ENCODE results near the gene CD58. TPM values are rescaled to one million over a fixed set of nuclear protein-coding genes. Genes with fewer than 3 reads are reported as not detected.
A peak's percentile ranks its signal among the peaks of the same experiment; 100 is the strongest.

Gene CD58
- total and polyA plus RNA-seq, 4 donors: 5.1 to 30.2 (median 10.8) TPM

- no peaks in the 10 kb centered on the region for H3K36me3 ChIP-seq (ENCODE audit: control insufficient read depth in 4 of 4, insufficient read depth in 3 of 4, low read depth in 1 of 4, low read length in 3 of 4)
- TF ChIP-seq REST (IDR thresholded peaks at IDR 0.05): no peak
- TF ChIP-seq HNF4A (conservative IDR thresholded peaks at IDR 0.05): no peak
- no peaks in the 10 kb centered on the region for H3K9me3 ChIP-seq (ENCODE audit: control insufficient read depth in 4 of 4, low read length in 3 of 4)
- 96% methylated on average over 2 of the region's 2 CpGs for WGBS
- H3K4me3 ChIP-seq (ENCODE audit: low read depth in 1 of 3, low read length in 3 of 3): no peak overlapping the region
- H3K27me3 ChIP-seq (ENCODE audit: control insufficient read depth in 4 of 4, insufficient read depth in 4 of 4, low read length in 3 of 4): no peaks in the 10 kb centered on the region
- DNase-seq (ENCODE audit: low spot score): no peak
- peaks cover 3 to 12% (median 5%) of the 10 kb centered on the region in 4 donors for H3K4me1 ChIP-seq (ENCODE audit: control insufficient read depth in 4 of 4, insufficient read depth in 4 of 4, low read length in 3 of 4)
- H3K9ac ChIP-seq (ENCODE audit: low read depth in 1 of 2, low read length in 2 of 2): no peak overlapping the region
- no peak overlapping the region for H3K27ac ChIP-seq (ENCODE audit: low read depth in 1 of 2, low read length in 2 of 2)
Measured at GRCh38 chr1:116466810-116467557, 103.8 kb downstream of the CD58 start.

DNA sequence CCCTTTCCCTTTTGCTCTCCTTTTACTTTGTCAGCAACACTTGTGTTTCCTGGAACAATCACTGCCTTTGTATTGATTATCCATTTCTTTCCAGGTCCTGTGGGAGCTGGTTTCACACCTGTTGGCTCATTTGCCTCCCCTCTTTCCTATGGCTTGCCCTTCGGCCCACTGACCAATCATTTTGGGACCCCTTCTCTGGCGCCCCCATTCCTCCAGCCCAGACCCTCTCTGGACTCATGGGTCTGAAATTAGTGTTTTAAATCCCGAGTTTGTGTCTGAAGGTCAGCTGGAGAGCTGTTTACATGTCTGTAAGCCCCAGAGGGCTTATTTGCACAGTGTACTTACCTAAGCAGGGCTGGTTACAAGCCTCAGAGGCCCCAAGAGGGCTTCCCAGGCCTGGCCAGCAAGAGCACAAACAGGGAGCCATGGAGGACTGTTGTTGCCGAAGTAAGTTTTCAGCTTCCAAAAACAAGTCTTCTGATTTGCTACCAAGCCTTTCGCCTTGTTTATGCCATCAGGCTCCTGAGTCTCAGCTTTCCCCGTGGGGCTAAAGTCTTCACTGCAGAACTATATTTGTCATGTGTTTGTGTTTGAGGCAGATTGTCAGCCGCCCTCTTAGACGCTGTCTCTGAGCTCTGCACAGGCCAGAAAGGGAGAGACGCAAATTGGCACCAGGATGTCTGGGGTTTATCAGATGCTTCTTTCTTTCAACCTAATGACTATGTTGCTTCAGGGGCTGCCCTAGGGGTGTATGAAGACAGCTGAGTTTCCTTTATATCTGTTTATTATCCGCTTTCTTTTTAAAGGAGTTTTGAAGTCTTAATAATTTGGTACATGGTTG is 104.8 kb downstream of the CD58 start:
- Histone ChIP-seq H3K9ac (ENCODE audit: low read depth in 1 of 2, low read length in 2 of 2) (no peak overlapping the region), H3K36me3 (ENCODE audit: control insufficient read depth in 4 of 4, insufficient read depth in 3 of 4, low read depth in 1 of 4, low read length in 3 of 4) (no peaks in the 10 kb centered on the region), H3K4me1 (ENCODE audit: control insufficient read depth in 4 of 4, insufficient read depth in 4 of 4, low read length in 3 of 4) (peaks cover 3 to 14% (median 5%) of the 10 kb centered on the region in 4 donors), H3K27ac (ENCODE audit: low read depth in 1 of 2, low read length in 2 of 2) (no peak overlapping the region), H3K9me3 (ENCODE audit: control insufficient read depth in 4 of 4, low read length in 3 of 4) (no peaks in the 10 kb centered on the region), H3K4me3 (ENCODE audit: low read depth in 1 of 3, low read length in 3 of 3) (no peak overlapping the region), H3K27me3 (ENCODE audit: control insufficient read depth in 4 of 4, insufficient read depth in 4 of 4, low read length in 3 of 4) (no peaks in the 10 kb centered on the region)
- DNase-seq (ENCODE audit: low spot score): peak; percentile 50
- TF ChIP-seq SP1 (IDR thresholded peaks at IDR 0.05): peak; percentile 81
- TF ChIP-seq RAD21 (IDR thresholded peaks at IDR 0.05): peak in 1 of 2 donors; percentile 34
- TF ChIP-seq HNF4A (conservative IDR thresholded peaks at IDR 0.05): peak in 1 of 2 donors; percentile 64
- TF ChIP-seq HNF4G (IDR thresholded peaks at IDR 0.05): no peak
- peak; percentile 62 for TF ChIP-seq FOXA2 (IDR thresholded peaks at IDR 0.05)
- TF ChIP-seq, protein P1, sequence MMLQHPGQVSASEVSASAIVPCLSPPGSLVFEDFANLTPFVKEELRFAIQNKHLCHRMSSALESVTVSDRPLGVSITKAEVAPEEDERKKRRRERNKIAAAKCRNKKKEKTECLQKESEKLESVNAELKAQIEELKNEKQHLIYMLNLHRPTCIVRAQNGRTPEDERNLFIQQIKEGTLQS (IDR thresholded peaks at IDR 0.05): peak; percentile 30
- peak; percentile 39 for TF ChIP-seq TAF1 (conservative IDR thresholded peaks at IDR 0.05)
- TF ChIP-seq EGR1 (IDR thresholded peaks at IDR 0.05; ENCODE audit: low read depth in 2 of 2): no peak
- peak; percentile 57 for TF ChIP-seq FOXA1 (IDR thresholded peaks at IDR 0.05)
- 64% methylated on average over 10 of the region's 10 CpGs for WGBS

DNA sequence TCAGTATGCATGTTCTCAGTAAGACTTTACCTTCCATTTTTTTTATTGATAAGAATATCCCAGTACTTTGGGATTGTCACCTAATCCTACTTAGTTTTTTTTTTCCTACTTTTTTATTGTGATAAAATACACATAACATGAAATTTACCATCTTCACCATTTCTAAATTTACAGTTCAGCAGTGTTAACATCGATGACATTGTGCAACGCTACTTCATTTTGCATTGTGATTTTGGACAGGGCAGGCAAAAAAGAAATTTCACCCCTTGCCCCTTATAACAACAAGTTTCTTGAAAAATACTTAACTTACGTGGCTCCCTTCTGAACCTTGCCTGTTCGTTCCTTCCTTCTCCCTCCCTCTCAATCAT is 105.4 kb downstream of the CD58 start:
- Histone ChIP-seq H3K4me3 (ENCODE audit: low read depth in 1 of 3, low read length in 3 of 3) (no peak overlapping the region), H3K4me1 (ENCODE audit: control insufficient read depth in 4 of 4, insufficient read depth in 4 of 4, low read length in 3 of 4) (peaks cover 3 to 17% (median 8%) of the 10 kb centered on the region in 4 donors), H3K36me3 (ENCODE audit: control insufficient read depth in 4 of 4, insufficient read depth in 3 of 4, low read depth in 1 of 4, low read length in 3 of 4) (no peaks in the 10 kb centered on the region), H3K27ac (ENCODE audit: low read depth in 1 of 2, low read length in 2 of 2) (no peak overlapping the region), H3K27me3 (ENCODE audit: control insufficient read depth in 4 of 4, insufficient read depth in 4 of 4, low read length in 3 of 4) (no peaks in the 10 kb centered on the region), H3K9me3 (ENCODE audit: control insufficient read depth in 4 of 4, low read length in 3 of 4) (no peaks in the 10 kb centered on the region), H3K9ac (ENCODE audit: low read depth in 1 of 2, low read length in 2 of 2) (no peak overlapping the region)
- 60% methylated on average over 4 of the region's 4 CpGs for WGBS
- no peak for DNase-seq (ENCODE audit: low spot score)
- TF ChIP-seq YY1 (IDR thresholded peaks at IDR 0.05) (no peak), GABPA (IDR thresholded peaks at IDR 0.05 in 1 of 2, conservative IDR thresholded peaks at IDR 0.05 in 1 of 2) (no peak), FOXA1 (IDR thresholded peaks at IDR 0.05) (no peak)

Small RNAs within 50 kb of the gene (small RNA-seq; reads per million reads assigned to genes)
- not detected for gene MIR548AC

Other genes starting within 250 kb of the CD58 start
- 100 to 1,000 TPM in 1 of 2 donors, 10 to 100 TPM in 1; 80.8 to 128 TPM for gene ATP1A1, start 197.8 kb downstream of the CD58 start, total RNA-seq
- gene ATP1A1, start 197.8 kb downstream of the CD58 start, polyA plus RNA-seq: 10 to 100 TPM; 68.6 to 84.5 TPM
- gene IGSF3, start 96.7 kb upstream of the CD58 start, total RNA-seq: 1 to 10 TPM in 1 of 2 donors, under 1 TPM in 1; 0.92 to 5.4 TPM
- gene IGSF3, start 96.7 kb upstream of the CD58 start, polyA plus RNA-seq: under 1 TPM; 0.14 to 0.44 TPM
- 1 to 10 TPM in 1 of 2 donors, under 1 TPM in 1; 0.28 to 1.1 TPM for gene CD2, start 183.4 kb upstream of the CD58 start, total RNA-seq
- gene CD2, start 183.4 kb upstream of the CD58 start, polyA plus RNA-seq: 1 to 10 TPM in 1 of 2 donors, under 1 TPM in 1; 0.69 to 1.5 TPM